ENCODE data around the gene TMOD1. TPM values are rescaled to one million over a fixed set of nuclear protein-coding genes. Genes with fewer than 3 reads are reported as not detected.

The TMOD1 gene
- total and polyA plus RNA-seq, 9 of the 15 experiments (the other 6 are each of a cell fraction or from before 2014, with no cell fraction given), result 7.1 to 41.2 (median 14.2) TPM

DNA sequence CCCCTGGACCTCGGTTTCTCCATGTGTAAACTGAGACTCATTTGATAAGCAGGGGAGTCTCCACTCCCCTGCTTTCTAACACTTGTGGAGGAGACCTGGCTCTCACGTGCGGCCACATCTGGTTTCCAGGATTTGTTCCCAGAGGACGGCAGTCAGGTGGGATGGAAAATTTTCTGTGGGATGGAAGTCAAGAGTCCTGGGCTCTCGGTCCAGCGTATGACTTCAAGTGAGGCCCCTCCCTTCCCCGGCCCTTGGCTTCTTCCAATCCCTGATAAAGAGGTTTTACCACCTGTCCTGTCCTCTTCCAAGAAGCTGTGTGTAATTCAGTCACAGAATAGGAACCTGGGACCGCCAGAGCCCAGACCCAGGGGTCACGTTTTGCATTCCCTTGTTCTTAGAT is 35.0 kb downstream of the TMOD1 start (continued):
- TF ChIP-seq, protein P1, sequence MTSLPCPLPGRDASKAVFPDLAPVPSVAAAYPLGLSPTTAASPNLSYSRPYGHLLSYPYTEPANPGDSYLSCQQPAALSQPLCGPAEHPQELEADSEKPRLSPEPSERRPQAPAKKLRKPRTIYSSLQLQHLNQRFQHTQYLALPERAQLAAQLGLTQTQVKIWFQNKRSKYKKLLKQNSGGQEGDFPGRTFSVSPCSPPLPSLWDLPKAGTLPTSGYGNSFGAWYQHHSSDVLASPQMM (CRISPR knock-in tag; IDR thresholded peaks at IDR 0.05), result no peak
- TF ChIP-seq THRB (CRISPR knock-in tag; conservative IDR thresholded peaks at IDR 0.05), result no peak

DNA sequence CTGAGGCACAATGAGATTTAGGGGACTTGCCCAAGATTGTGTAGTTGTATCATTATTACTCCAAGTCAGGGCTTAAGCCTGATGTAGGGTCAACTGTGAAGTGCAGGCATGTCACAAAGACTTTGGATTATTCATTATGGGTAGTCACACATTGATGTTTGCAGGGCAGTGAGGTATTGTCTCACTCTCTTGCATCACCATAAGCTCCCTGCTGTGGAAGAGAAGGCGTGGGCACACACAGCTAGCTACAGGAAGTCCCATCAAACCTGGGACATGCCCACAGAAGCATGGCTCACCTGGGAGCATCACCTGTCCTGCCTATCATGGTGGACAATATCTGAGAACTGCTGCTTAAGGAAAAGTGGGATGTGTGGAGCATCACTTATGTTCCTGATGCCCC is 42.1 kb downstream of the TMOD1 start:
- ATAC-seq, result no peak
- POLR2A ChIA-PET, result no interaction called here
- H3K9me1 ChIP-seq (ENCODE audit: control insufficient read depth, insufficient read depth, low read length), result no peaks in the 10 kb centered on the region
- H3K79me2 ChIP-seq (ENCODE audit: control insufficient read depth, insufficient read depth, low read length), result peaks cover 9% of the 10 kb centered on the region; the same call in 1 of the 3 replicates
- no peaks in the 10 kb centered on the region for H3K9me3 ChIP-seq (replicated peaks; ENCODE audit: control insufficient read depth, insufficient read depth, low read depth, low read length)
- peaks cover 17% of the 10 kb centered on the region for H4K20me1 ChIP-seq (replicated peaks; ENCODE audit: control insufficient read depth, insufficient read depth, low read length)
- BruUV-seq (replicated peaks), result no TSS peak
- 0 out of 2 replicates have a peak, but pooled peaks have one; percentile 14 for TF ChIP-seq CEBPG (CRISPR knock-in tag; IDR thresholded peaks at IDR 0.05)
- 0 out of 4 replicates have a peak, but pooled peaks of 1 of the 2 experiments have one; percentile 11 for TF ChIP-seq CEBPG (tag; conservative IDR thresholded peaks at IDR 0.05 in 1 of 2, IDR thresholded peaks at IDR 0.05 in 1 of 2)
- TF ChIP-seq FOXP1 (CRISPR knock-in tag; IDR thresholded peaks at IDR 0.05), result no peak
- no peak overlapping the region for H3K9ac ChIP-seq (ENCODE audit: insufficient read depth in 1 of 2, low read depth in 2 of 2, low read length in 2 of 2)
- no peaks in the 10 kb centered on the region for H3K27me3 ChIP-seq (ENCODE audit: control insufficient read depth in 2 of 2, insufficient read depth in 2 of 2, low read length in 2 of 2)
- in situ Hi-C loops (cut with MboI) (no loop called here), intact Hi-C loops (cut with micrococcal nuclease) (loop anchor here (5.0 kb wide), 1 partner anchor 41 kb away; the partner anchor contains the start of gene TMOD1)
- no peak for DNase-seq (ENCODE audit: extremely low read depth in 1 of 4, low spot score in 3 of 4)
- H3K4me3 ChIP-seq, result no peak overlapping the region
- peaks cover 0 to 2% of the 10 kb centered on the region in 2 experiments; a peak in 1 of 5 replicates for H3K4me1 ChIP-seq (replicated peaks in 1 of 2; ENCODE audit: control insufficient read depth in 2 of 2, insufficient read depth in 2 of 2, low read length in 2 of 2)
- CTCF ChIA-PET (ENCODE audit: low intra/inter-chr PET ratio), result no interaction called here
- no peak for FAIRE-seq
- H2AFZ ChIP-seq (ENCODE audit: low read depth, low read length), result no peak overlapping the region
- H3K27ac ChIP-seq (ENCODE audit: extremely low read depth, low read depth, low read length), result no peak overlapping the region
- H3K36me3 ChIP-seq (ENCODE audit: control insufficient read depth, insufficient read depth, low read length), result peaks cover 35% of the 10 kb centered on the region
- no peak overlapping the region for H3K4me2 ChIP-seq (ENCODE audit: insufficient read depth, low read length)
- 90% methylated on average over 1 of the region's 1 CpG for WGBS (ENCODE audit: insufficient coverage, low coverage, missing lambda C conversion rate)

Data from K562 (cell line).